ENCODE results near the gene FAM228B. TPM values are rescaled to one million over a fixed set of nuclear protein-coding genes. Genes with fewer than 3 reads are reported as not detected.
A peak's percentile ranks its signal among the peaks of the same experiment; 100 is the strongest.

The FAM228B gene
- total and polyA plus RNA-seq, 9 of the 15 experiments (the other 6 are each of a cell fraction or from before 2014, with no cell fraction given): 1.1 to 3.7 (median 2.6) TPM

DNA sequence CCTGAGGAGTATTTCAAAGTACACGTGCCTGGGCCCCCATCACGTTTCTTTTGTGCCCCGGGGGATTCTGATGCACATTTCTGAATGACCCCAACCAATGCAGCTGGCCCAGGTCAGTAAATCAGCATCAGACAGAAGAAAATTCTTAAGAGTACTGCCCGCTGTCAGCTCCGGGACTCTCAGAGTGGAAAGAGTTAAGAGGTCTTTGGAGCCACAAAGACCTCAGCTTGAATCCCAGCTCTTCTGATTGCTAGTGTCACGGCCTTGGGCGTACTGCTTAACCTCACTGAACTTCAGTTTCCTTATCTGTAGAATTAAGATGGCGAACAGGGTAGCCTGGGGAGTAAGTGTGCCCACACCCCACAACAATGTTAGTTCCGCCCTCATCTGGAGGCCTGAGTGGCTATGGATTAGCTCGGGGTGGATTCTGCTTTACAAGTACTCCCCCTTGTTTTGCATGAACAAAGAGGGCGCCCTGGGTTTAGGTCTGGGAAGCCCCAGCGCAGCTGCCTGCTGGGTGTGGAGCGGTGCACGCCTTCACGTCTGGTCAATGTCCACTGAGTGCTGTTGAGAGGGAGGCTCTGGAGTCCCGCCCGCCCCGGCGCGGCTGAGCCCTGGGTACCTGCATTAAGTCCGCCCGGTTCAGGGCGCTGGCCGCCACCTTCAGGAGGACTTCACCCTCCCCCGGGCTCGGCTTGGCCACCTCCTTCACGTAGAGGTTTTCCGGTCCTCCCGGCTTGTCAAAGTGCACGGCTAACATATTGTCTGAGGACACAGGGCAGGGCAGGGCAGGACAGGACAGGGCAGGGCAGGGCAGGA lies 39.5 kb upstream of the FAM228B start (continued):
- TF ChIP-seq HNRNPLL (IDR thresholded peaks at IDR 0.05; ENCODE audit: low read depth, low read length, poor library complexity, severe bottlenecking): no peak
- TF ChIP-seq NFRKB (IDR thresholded peaks at IDR 0.05; ENCODE audit: low read depth): peak; percentile 50; the same call in 1 of the 2 replicates
- no peak for TF ChIP-seq ZC3H11A (IDR thresholded peaks at IDR 0.05; ENCODE audit: low read depth, low read length)
- no peak for TF ChIP-seq POLR3A (IDR thresholded peaks at IDR 0.05; ENCODE audit: borderline replicate concordance, extremely low read depth, insufficient read depth, insufficient read length)
- TF ChIP-seq, protein P1, sequence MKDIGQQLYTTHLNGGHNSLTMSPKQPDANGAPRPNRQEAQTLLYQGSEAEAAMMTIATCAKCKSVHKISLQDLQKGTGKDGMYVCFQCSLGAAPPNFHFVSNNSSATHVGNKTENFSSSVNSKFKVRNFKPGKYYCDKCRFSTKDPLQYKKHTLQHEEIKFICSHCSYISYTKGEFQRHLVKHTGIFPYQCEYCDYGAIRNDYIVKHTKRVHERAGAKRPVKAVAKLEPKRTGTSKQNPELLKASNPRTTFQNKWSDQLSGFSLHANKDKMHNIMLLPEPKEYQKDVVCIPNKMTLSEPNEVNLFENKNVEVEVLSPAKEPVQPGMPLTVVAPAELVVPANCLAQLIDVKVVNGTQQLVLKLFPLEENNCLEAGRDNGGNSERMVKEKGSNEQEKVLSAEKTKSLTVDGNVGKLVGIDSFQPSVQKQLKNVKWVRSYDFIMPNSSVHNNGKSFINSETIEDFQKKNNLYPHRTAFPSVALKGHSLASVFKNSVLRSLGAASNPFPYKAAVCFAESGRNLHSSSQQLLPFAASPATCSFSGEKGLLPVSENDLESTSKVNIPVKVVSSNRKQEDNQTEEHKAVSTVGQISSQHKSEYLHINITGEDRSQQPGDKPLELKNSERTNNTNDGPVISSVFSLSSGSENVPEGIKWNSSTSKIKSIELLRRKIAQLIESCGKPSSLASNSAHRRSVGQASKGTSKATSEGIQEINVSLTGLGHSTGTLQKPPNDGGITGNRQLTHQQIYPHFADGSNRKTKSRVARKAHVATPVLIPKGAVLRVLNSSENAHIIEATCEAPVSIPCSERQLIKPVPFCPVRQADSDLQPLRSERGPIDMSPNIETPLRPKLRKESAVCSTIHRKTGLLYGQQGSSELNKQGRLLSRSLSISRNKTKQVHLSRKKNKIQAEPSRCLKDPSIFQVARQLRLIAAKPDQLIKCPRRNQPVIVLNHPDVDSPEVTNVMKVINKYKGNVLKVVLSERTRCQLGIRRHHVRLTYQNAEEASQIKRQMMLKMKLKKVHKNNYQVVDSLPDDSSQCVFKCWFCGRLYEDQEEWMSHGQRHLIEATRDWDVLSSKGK (CRISPR knock-in tag; IDR thresholded peaks at IDR 0.05): no peak
- TF ChIP-seq GATAD2B (IDR thresholded peaks at IDR 0.05; ENCODE audit: borderline replicate concordance): no peak
- TF ChIP-seq, protein P2, sequence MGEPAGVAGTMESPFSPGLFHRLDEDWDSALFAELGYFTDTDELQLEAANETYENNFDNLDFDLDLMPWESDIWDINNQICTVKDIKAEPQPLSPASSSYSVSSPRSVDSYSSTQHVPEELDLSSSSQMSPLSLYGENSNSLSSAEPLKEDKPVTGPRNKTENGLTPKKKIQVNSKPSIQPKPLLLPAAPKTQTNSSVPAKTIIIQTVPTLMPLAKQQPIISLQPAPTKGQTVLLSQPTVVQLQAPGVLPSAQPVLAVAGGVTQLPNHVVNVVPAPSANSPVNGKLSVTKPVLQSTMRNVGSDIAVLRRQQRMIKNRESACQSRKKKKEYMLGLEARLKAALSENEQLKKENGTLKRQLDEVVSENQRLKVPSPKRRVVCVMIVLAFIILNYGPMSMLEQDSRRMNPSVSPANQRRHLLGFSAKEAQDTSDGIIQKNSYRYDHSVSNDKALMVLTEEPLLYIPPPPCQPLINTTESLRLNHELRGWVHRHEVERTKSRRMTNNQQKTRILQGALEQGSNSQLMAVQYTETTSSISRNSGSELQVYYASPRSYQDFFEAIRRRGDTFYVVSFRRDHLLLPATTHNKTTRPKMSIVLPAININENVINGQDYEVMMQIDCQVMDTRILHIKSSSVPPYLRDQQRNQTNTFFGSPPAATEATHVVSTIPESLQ (CRISPR knock-in tag; IDR thresholded peaks at IDR 0.05): peak; percentile 91
- TF ChIP-seq HDAC3 (IDR thresholded peaks at IDR 0.05; ENCODE audit: borderline replicate concordance, partially characterized antibody): no peak
- peak; percentile 42; the same call in 1 of the 2 replicates for TF ChIP-seq ARID1B (IDR thresholded peaks at IDR 0.05)
- TF ChIP-seq JUNB (CRISPR knock-in tag; conservative IDR thresholded peaks at IDR 0.05): no peak
- TF ChIP-seq SAP30 (IDR thresholded peaks at IDR 0.05; ENCODE audit: borderline replicate concordance, insufficient read depth, low read depth, low read length, poor library complexity, severe bottlenecking): peak; percentile 35
- peak; percentile 30 for TF ChIP-seq TCF3 (CRISPR knock-in tag; IDR thresholded peaks at IDR 0.05)
- 0 out of 2 replicates have a peak, but pooled peaks have one; percentile 18 for TF ChIP-seq ZNF589 (CRISPR knock-in tag; IDR thresholded peaks at IDR 0.05; ENCODE audit: low read depth)
- TF ChIP-seq, protein P3, sequence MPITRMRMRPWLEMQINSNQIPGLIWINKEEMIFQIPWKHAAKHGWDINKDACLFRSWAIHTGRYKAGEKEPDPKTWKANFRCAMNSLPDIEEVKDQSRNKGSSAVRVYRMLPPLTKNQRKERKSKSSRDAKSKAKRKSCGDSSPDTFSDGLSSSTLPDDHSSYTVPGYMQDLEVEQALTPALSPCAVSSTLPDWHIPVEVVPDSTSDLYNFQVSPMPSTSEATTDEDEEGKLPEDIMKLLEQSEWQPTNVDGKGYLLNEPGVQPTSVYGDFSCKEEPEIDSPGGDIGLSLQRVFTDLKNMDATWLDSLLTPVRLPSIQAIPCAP (CRISPR knock-in tag; IDR thresholded peaks at IDR 0.05; ENCODE audit: borderline replicate concordance): no peak
- TF ChIP-seq, protein P4, sequence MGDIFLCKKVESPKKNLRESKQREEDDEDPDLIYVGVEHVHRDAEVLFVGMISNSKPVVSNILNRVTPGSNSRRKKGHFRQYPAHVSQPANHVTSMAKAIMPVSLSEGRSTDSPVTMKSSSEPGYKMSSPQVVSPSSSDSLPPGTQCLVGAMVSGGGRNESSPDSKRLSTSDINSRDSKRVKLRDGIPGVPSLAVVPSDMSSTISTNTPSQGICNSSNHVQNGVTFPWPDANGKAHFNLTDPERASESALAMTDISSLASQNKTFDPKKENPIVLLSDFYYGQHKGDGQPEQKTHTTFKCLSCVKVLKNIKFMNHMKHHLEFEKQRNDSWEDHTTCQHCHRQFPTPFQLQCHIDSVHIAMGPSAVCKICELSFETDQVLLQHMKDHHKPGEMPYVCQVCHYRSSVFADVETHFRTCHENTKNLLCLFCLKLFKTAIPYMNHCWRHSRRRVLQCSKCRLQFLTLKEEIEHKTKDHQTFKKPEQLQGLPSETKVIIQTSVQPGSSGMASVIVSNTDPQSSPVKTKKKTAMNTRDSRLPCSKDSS (IDR thresholded peaks at IDR 0.05; ENCODE audit: low read depth, partially characterized antibody): no peak
- TF ChIP-seq CREB1 (IDR thresholded peaks at IDR 0.05): no peak
- TF ChIP-seq CREB1 (CRISPR knock-in tag; IDR thresholded peaks at IDR 0.05): no peak
- no peak for TF ChIP-seq SAFB2 (IDR thresholded peaks at IDR 0.05; ENCODE audit: borderline replicate concordance, low read depth, low read length, severe bottlenecking)
- TF ChIP-seq GABPB2 (CRISPR knock-in tag; conservative IDR thresholded peaks at IDR 0.05): no peak
